C4-2B (cell line): ENCODE results near the gene SFN.

Source experiments
- CTCF ChIP-seq: fragments of 450-650 bp; conservative IDR thresholded peaks from 2 replicates; pipeline ENCODE4 v1.5.1; 2017; ENCODE audit warnings: mild to moderate bottlenecking
- ZFX ChIP-seq: fragments of 450-650 bp; IDR thresholded peaks from 2 replicates; pipeline ENCODE4 v1.6.1; 2017

- TF ChIP-seq CTCF (no peak), ZFX (no peak)
Observed at GRCh38 chr1:26827663-26828062, 35.3 kb upstream of the SFN start.
